GM12878 (cell line): ENCODE data around the gene DARS1. TPM values are rescaled to one million over a fixed set of nuclear protein-coding genes. Genes with fewer than 3 reads are reported as not detected.

Experiments used
- CBX5 ChIP-seq: sonication (generic); IDR thresholded peaks from 2 replicates; pipeline ENCODE4 v1.6.1; 2016; ENCODE audit warnings: low read depth, moderate library complexity, mild to moderate bottlenecking, inconsistent platforms
- CHD2 ChIP-seq: IDR thresholded peaks from 2 replicates; pipeline ENCODE4 v1.6.1; 2011; ENCODE audit warnings: low read depth, low read length, improper control_type of control experiment, borderline replicate concordance
- ESRRA ChIP-seq: IDR thresholded peaks from 2 replicates; pipeline ENCODE4 v1.6.1; 2012; ENCODE audit warnings: mild to moderate bottlenecking, low read length, improper control_type of control experiment
- FOS ChIP-seq: IDR thresholded peaks from 3 replicates; pipeline ENCODE4 v1.6.1; 2011; ENCODE audit warnings: borderline replicate concordance; ENCODE audit not compliant: insufficient read length; ENCODE audit errors: extremely low read depth
- GATAD2B ChIP-seq: fragments of 450-650 bp; conservative IDR thresholded peaks from 2 replicates; pipeline ENCODE4 v1.6.1; 2017; ENCODE audit warnings: low read depth, mild to moderate bottlenecking, moderate library complexity
- MXI1 ChIP-seq: fragments of 150-350 bp; IDR thresholded peaks from 2 replicates; pipeline ENCODE4 v1.6.1; 2011; ENCODE audit warnings: low read depth, mild to moderate bottlenecking, inconsistent platforms, low read length, improper control_type of control experiment
- NR2C1 ChIP-seq: fragments of 450-650 bp; IDR thresholded peaks from 2 replicates; pipeline ENCODE4 v1.6.1; 2017; ENCODE audit warnings: antibody characterized with exemption, mild to moderate bottlenecking, moderate library complexity
- POLR2AphosphoS2 ChIP-seq: IDR thresholded peaks from 2 replicates; pipeline ENCODE4 v1.6.1; 2011; ENCODE audit warnings: low read depth, mild to moderate bottlenecking, low read length, improper control_type of control experiment, moderate library complexity
- SIX5 ChIP-seq: IDR thresholded peaks from 2 replicates; pipeline ENCODE4 v1.6.1; 2011; ENCODE audit warnings: mild to moderate bottlenecking, low read depth, low read length, moderate library complexity; ENCODE audit not compliant: severe bottlenecking
- SMARCA5 ChIP-seq: fragments of 450-650 bp; IDR thresholded peaks from 2 replicates; pipeline ENCODE4 v1.6.1; 2017; ENCODE audit warnings: mild to moderate bottlenecking
- SP1 ChIP-seq: IDR thresholded peaks from one replicate; pipeline ENCODE4 v1.6.1; 2011; ENCODE audit warnings: low read depth, low read length
- TAF1 ChIP-seq: IDR thresholded peaks from 2 replicates; pipeline ENCODE4 v1.6.1; 2011; ENCODE audit warnings: mild to moderate bottlenecking, low read depth, low read length, borderline replicate concordance
- TCF7 ChIP-seq: IDR thresholded peaks from 2 replicates; pipeline ENCODE4 v1.6.1; 2014; ENCODE audit warnings: antibody characterized with exemption, borderline replicate concordance
- YBX1 ChIP-seq: fragments of 450-650 bp; IDR thresholded peaks from 2 replicates; pipeline ENCODE4 v1.6.1; 2016; ENCODE audit warnings: antibody characterized with exemption
- ZNF207 ChIP-seq: fragments of 450-650 bp; IDR thresholded peaks from 2 replicates; pipeline ENCODE4 v1.6.1; 2014; ENCODE audit warnings: antibody characterized with exemption, mild to moderate bottlenecking, borderline replicate concordance
- polyA plus RNA-seq, 11 experiments: library from polyadenylated mRNA; depleted of rRNA in 4 of 11; unstranded in 6 of 11; stranded (reverse) in 5 of 11; fragments of >200 nt; fragmentation: Nextera tagmentation in 4 of 11; fragmentation: Illumina TruSeq in 1 of 11; extraction: Ambion mirVana in 4 of 11; extraction: Trizol in 1 of 11; gene quantifications; 1 replicate in 1 of 11; 2 replicates in 10 of 11; pipeline versions ENCODE4 v1.2.1 to v1.2.3, GENCODE V29; 2011 to 2016; ENCODE audit warnings: inconsistent platforms in 2 of 11, missing spikeins in 2 of 11, low read depth in 1 of 11
- total RNA-seq, 4 experiments: library from RNA; depleted of rRNA in 3 of 4; stranded (reverse); fragments of >200 nt in 3 of 4; fragmentation: Illumina TruSeq in 1 of 4; extraction: Trizol in 1 of 4; gene quantifications; 2 replicates each; pipeline versions ENCODE4 v1.2.1 to v1.2.3, GENCODE V29; 2013 to 2021
- TF ChIP-seq, protein P1 (sequence below): fragments of 450-650 bp; IDR thresholded peaks from 2 replicates; pipeline ENCODE4 v1.6.1; 2017; ENCODE audit warnings: mild to moderate bottlenecking, low read depth, inconsistent platforms; ENCODE audit not compliant: poor library complexity, severe bottlenecking
- TF ChIP-seq, protein P2 (sequence below): fragments of 450-650 bp; formaldehyde crosslinking; IDR thresholded peaks from 2 replicates; pipeline ENCODE4 v1.4.0; 2020; ENCODE audit warnings: mild to moderate bottlenecking, moderate library complexity
- TF ChIP-seq, protein P3 (sequence below): IDR thresholded peaks from 2 replicates; pipeline ENCODE4 v1.6.1; 2012; ENCODE audit warnings: improper control_type of control experiment, low read depth, low read length; ENCODE audit not compliant: insufficient replicate concordance

DARS1 gene
- total and polyA plus RNA-seq, 10 of the 15 experiments (the other 5 are each of a cell fraction or from before 2014, with no cell fraction given), result 91.0 to 387 (median 137) TPM

DNA sequence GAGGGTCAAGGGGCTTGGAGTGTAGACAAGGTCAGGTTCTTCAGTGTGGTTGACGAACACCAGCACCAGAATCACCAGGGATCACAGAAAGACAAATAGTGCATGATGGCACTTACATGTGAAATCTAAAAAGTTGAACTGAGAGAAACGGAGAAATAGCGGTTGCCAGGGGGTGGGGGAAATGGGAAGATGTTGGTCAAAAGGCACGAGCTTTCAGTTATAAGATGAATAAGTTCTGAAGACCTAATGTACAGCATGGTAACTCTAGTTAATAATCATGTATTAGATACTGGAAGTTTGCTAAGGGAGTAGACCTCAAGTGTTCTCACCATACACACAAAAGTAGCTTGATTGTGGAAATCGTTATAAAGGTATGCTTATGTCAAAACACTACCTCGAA is 43.7 kb upstream of the DARS1 start (continued):
- TF ChIP-seq, protein P1, sequence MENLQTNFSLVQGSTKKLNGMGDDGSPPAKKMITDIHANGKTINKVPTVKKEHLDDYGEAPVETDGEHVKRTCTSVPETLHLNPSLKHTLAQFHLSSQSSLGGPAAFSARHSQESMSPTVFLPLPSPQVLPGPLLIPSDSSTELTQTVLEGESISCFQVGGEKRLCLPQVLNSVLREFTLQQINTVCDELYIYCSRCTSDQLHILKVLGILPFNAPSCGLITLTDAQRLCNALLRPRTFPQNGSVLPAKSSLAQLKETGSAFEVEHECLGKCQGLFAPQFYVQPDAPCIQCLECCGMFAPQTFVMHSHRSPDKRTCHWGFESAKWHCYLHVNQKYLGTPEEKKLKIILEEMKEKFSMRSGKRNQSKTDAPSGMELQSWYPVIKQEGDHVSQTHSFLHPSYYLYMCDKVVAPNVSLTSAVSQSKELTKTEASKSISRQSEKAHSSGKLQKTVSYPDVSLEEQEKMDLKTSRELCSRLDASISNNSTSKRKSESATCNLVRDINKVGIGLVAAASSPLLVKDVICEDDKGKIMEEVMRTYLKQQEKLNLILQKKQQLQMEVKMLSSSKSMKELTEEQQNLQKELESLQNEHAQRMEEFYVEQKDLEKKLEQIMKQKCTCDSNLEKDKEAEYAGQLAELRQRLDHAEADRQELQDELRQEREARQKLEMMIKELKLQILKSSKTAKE, result peak; percentile 85
- TF ChIP-seq, protein P2, sequence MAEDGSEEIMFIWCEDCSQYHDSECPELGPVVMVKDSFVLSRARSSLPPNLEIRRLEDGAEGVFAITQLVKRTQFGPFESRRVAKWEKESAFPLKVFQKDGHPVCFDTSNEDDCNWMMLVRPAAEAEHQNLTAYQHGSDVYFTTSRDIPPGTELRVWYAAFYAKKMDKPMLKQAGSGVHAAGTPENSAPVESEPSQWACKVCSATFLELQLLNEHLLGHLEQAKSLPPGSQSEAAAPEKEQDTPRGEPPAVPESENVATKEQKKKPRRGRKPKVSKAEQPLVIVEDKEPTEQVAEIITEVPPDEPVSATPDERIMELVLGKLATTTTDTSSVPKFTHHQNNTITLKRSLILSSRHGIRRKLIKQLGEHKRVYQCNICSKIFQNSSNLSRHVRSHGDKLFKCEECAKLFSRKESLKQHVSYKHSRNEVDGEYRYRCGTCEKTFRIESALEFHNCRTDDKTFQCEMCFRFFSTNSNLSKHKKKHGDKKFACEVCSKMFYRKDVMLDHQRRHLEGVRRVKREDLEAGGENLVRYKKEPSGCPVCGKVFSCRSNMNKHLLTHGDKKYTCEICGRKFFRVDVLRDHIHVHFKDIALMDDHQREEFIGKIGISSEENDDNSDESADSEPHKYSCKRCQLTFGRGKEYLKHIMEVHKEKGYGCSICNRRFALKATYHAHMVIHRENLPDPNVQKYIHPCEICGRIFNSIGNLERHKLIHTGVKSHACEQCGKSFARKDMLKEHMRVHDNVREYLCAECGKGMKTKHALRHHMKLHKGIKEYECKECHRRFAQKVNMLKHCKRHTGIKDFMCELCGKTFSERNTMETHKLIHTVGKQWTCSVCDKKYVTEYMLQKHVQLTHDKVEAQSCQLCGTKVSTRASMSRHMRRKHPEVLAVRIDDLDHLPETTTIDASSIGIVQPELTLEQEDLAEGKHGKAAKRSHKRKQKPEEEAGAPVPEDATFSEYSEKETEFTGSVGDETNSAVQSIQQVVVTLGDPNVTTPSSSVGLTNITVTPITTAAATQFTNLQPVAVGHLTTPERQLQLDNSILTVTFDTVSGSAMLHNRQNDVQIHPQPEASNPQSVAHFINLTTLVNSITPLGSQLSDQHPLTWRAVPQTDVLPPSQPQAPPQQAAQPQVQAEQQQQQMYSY, result no peak
- TF ChIP-seq CBX5, result 0 out of 2 replicates have a peak, but pooled peaks have one; percentile 28
- TF ChIP-seq, protein P3, sequence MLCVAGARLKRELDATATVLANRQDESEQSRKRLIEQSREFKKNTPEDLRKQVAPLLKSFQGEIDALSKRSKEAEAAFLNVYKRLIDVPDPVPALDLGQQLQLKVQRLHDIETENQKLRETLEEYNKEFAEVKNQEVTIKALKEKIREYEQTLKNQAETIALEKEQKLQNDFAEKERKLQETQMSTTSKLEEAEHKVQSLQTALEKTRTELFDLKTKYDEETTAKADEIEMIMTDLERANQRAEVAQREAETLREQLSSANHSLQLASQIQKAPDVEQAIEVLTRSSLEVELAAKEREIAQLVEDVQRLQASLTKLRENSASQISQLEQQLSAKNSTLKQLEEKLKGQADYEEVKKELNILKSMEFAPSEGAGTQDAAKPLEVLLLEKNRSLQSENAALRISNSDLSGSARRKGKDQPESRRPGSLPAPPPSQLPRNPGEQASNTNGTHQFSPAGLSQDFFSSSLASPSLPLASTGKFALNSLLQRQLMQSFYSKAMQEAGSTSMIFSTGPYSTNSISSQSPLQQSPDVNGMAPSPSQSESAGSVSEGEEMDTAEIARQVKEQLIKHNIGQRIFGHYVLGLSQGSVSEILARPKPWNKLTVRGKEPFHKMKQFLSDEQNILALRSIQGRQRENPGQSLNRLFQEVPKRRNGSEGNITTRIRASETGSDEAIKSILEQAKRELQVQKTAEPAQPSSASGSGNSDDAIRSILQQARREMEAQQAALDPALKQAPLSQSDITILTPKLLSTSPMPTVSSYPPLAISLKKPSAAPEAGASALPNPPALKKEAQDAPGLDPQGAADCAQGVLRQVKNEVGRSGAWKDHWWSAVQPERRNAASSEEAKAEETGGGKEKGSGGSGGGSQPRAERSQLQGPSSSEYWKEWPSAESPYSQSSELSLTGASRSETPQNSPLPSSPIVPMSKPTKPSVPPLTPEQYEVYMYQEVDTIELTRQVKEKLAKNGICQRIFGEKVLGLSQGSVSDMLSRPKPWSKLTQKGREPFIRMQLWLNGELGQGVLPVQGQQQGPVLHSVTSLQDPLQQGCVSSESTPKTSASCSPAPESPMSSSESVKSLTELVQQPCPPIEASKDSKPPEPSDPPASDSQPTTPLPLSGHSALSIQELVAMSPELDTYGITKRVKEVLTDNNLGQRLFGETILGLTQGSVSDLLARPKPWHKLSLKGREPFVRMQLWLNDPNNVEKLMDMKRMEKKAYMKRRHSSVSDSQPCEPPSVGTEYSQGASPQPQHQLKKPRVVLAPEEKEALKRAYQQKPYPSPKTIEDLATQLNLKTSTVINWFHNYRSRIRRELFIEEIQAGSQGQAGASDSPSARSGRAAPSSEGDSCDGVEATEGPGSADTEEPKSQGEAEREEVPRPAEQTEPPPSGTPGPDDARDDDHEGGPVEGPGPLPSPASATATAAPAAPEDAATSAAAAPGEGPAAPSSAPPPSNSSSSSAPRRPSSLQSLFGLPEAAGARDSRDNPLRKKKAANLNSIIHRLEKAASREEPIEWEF, result no peak
- no peak for TF ChIP-seq ZNF207
- no peak for TF ChIP-seq MXI1
- no peak for TF ChIP-seq SMARCA5
- TF ChIP-seq TAF1, result no peak
- TF ChIP-seq SIX5, result no peak
- TF ChIP-seq NR2C1, result no peak
- peak; percentile 60; the same call in 1 of the 2 replicates for TF ChIP-seq CHD2
- TF ChIP-seq TCF7, result 0 out of 2 replicates have a peak, but pooled peaks have one; percentile 21
- no peak for TF ChIP-seq SP1
- TF ChIP-seq POLR2AphosphoS2, result no peak
- no peak for TF ChIP-seq ESRRA
- no peak for TF ChIP-seq YBX1
- no peak for TF ChIP-seq FOS
- TF ChIP-seq GATAD2B, result peak; percentile 55
